ENCODE data around the gene REXO1.

REXO1 gene

DNA sequence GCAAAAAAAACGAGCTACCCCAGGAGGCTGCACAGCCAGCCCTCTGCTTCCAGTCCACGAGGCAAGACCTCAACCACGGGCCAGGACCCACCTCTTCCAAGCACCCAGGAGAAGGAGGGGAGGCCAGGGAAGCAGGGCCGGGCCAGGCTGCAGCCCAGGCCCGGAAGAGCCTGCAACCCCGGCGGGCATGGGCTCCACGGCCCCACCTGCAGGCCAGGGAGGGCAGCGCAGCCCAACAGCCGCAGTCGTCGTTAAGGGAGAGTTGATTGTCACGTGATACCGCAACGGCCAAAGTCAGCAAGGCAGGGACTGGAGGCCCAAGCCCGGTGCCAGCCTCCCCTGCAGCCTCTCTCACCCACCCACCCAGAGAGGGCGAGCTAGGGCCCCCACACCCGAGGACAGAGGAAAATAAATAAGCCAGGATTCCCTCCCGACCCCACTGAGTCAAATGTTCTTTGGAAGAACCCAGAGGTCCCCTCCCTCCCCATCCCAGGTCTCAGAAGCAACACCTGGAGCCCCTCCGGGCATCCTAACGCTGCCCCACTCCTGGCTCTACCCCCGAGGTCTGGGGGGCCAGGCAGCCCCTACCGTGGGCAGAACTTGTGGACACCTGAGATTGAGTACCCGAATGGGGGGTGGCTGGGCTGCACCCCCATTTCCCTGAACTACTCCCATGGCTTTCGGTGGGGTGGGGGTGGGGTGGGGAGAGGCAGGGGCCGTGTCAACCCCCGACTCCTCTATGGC, 5.2 kb upstream of the REXO1 start (continued):
- TF ChIP-seq, protein P1, sequence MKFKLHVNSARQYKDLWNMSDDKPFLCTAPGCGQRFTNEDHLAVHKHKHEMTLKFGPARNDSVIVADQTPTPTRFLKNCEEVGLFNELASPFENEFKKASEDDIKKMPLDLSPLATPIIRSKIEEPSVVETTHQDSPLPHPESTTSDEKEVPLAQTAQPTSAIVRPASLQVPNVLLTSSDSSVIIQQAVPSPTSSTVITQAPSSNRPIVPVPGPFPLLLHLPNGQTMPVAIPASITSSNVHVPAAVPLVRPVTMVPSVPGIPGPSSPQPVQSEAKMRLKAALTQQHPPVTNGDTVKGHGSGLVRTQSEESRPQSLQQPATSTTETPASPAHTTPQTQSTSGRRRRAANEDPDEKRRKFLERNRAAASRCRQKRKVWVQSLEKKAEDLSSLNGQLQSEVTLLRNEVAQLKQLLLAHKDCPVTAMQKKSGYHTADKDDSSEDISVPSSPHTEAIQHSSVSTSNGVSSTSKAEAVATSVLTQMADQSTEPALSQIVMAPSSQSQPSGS (tag by site-specific recombination; IDR thresholded peaks at IDR 0.05; ENCODE audit: low read depth) = no peak
- TF ChIP-seq ZNF785 (tag by site-specific recombination; IDR thresholded peaks at IDR 0.05) (no peak), ZNF175 (tag by site-specific recombination; IDR thresholded peaks at IDR 0.05) (no peak), ZNF626 (tag by site-specific recombination; IDR thresholded peaks at IDR 0.05) (no peak), ZBTB20 (tag by site-specific recombination; IDR thresholded peaks at IDR 0.05) (no peak), ZNF791 (tag by site-specific recombination; IDR thresholded peaks at IDR 0.05) (no peak), MYNN (tag by site-specific recombination; IDR thresholded peaks at IDR 0.05; ENCODE audit: borderline replicate concordance) (no peak), ZNF530 (tag by site-specific recombination; IDR thresholded peaks at IDR 0.05; ENCODE audit: low read depth) (no peak), ZNF311 (tag by site-specific recombination; IDR thresholded peaks at IDR 0.05; ENCODE audit: borderline replicate concordance) (no peak), ZNF660 (tag by site-specific recombination; IDR thresholded peaks at IDR 0.05) (peak; percentile 78; the same call in 1 of the 2 replicates), ZNF239 (tag by site-specific recombination; IDR thresholded peaks at IDR 0.05) (no peak), ZNF843 (tag by site-specific recombination; IDR thresholded peaks at IDR 0.05) (no peak), ZNF214 (tag by site-specific recombination; IDR thresholded peaks at IDR 0.05; ENCODE audit: borderline replicate concordance) (no peak), ZNF146 (tag by site-specific recombination; IDR thresholded peaks at IDR 0.05) (no peak), PRDM2 (tag by site-specific recombination; IDR thresholded peaks at IDR 0.05; ENCODE audit: borderline replicate concordance) (no peak), ZNF776 (tag by site-specific recombination; IDR thresholded peaks at IDR 0.05; ENCODE audit: borderline replicate concordance) (no peak), ZNF112 (tag by site-specific recombination; IDR thresholded peaks at IDR 0.05) (no peak), ZNF341 (tag by site-specific recombination; IDR thresholded peaks at IDR 0.05; ENCODE audit: low read depth) (peak; percentile 86), WT1 (tag by site-specific recombination; IDR thresholded peaks at IDR 0.05) (no peak)
- TF ChIP-seq, protein P2, sequence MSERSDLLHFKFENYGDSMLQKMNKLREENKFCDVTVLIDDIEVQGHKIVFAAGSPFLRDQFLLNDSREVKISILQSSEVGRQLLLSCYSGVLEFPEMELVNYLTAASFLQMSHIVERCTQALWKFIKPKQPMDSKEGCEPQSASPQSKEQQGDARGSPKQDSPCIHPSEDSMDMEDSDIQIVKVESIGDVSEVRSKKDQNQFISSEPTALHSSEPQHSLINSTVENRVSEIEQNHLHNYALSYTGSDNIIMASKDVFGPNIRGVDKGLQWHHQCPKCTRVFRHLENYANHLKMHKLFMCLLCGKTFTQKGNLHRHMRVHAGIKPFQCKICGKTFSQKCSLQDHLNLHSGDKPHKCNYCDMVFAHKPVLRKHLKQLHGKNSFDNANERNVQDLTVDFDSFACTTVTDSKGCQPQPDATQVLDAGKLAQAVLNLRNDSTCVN (tag by site-specific recombination; optimal IDR thresholded peaks at IDR 0.05) = no peak
- TF ChIP-seq, protein P3, sequence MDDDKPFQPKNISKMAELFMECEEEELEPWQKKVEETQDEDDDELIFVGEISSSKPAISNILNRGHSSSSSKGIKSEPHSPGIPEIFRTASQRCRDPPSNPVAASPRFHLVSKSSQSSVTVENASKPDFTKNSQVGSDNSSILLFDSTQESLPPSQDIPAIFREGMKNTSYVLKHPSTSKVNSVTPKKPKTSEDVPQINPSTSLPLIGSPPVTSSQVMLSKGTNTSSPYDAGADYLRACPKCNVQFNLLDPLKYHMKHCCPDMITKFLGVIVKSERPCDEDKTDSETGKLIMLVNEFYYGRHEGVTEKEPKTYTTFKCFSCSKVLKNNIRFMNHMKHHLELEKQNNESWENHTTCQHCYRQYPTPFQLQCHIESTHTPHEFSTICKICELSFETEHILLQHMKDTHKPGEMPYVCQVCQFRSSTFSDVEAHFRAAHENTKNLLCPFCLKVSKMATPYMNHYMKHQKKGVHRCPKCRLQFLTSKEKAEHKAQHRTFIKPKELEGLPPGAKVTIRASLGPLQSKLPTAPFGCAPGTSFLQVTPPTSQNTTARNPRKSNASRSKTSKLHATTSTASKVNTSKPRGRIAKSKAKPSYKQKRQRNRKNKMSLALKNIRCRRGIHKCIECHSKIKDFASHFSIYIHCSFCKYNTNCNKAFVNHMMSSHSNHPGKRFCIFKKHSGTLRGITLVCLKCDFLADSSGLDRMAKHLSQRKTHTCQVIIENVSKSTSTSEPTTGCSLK (tag by site-specific recombination; IDR thresholded peaks at IDR 0.05) = no peak
- TF ChIP-seq, protein P4, sequence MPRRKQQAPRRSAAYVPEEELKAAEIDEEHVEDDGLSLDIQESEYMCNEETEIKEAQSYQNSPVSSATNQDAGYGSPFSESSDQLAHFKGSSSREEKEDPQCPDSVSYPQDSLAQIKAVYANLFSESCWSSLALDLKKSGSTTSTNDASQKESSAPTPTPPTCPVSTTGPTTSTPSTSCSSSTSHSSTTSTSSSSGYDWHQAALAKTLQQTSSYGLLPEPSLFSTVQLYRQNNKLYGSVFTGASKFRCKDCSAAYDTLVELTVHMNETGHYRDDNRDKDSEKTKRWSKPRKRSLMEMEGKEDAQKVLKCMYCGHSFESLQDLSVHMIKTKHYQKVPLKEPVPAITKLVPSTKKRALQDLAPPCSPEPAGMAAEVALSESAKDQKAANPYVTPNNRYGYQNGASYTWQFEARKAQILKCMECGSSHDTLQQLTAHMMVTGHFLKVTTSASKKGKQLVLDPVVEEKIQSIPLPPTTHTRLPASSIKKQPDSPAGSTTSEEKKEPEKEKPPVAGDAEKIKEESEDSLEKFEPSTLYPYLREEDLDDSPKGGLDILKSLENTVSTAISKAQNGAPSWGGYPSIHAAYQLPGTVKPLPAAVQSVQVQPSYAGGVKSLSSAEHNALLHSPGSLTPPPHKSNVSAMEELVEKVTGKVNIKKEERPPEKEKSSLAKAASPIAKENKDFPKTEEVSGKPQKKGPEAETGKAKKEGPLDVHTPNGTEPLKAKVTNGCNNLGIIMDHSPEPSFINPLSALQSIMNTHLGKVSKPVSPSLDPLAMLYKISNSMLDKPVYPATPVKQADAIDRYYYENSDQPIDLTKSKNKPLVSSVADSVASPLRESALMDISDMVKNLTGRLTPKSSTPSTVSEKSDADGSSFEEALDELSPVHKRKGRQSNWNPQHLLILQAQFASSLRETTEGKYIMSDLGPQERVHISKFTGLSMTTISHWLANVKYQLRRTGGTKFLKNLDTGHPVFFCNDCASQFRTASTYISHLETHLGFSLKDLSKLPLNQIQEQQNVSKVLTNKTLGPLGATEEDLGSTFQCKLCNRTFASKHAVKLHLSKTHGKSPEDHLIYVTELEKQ (tag by site-specific recombination; IDR thresholded peaks at IDR 0.05; ENCODE audit: borderline replicate concordance) = peak; percentile 58; the same call in 1 of the 2 replicates
- TF ChIP-seq, protein P5, sequence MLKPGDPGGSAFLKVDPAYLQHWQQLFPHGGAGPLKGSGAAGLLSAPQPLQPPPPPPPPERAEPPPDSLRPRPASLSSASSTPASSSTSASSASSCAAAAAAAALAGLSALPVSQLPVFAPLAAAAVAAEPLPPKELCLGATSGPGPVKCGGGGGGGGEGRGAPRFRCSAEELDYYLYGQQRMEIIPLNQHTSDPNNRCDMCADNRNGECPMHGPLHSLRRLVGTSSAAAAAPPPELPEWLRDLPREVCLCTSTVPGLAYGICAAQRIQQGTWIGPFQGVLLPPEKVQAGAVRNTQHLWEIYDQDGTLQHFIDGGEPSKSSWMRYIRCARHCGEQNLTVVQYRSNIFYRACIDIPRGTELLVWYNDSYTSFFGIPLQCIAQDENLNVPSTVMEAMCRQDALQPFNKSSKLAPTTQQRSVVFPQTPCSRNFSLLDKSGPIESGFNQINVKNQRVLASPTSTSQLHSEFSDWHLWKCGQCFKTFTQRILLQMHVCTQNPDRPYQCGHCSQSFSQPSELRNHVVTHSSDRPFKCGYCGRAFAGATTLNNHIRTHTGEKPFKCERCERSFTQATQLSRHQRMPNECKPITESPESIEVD (tag by site-specific recombination; IDR thresholded peaks at IDR 0.05) = no peak

All from HEK293 (cell line).